ENCODE measurements around the gene CCT2. TPM values are rescaled to one million over a fixed set of nuclear protein-coding genes. Genes with fewer than 3 reads are reported as not detected.
A peak's percentile ranks its signal among the peaks of the same experiment; 100 is the strongest.
"Not testable (repeated sequence)": the region's sequence is repeated elsewhere in the genome, so short reads cannot be mapped to it uniquely, and the experiment has no call there.

Gene CCT2
- total RNA-seq, 1 donor from 2014 or later: 279 TPM

GRCh38 chr12:69601962-69602685, 16.9 kb downstream of the CCT2 start:
- no peak for DNase-seq (ENCODE audit: low read depth)
- no peak overlapping the region for H3K4me3 ChIP-seq (ENCODE audit: low read depth, low read length)
- TF ChIP-seq CTCF (conservative IDR thresholded peaks at IDR 0.05; ENCODE audit: low read depth, low read length): no peak

GRCh38 chr12:69602954-69603353, 17.7 kb downstream of the CCT2 start:
- peak; percentile 20 for TF ChIP-seq CTCF (conservative IDR thresholded peaks at IDR 0.05; ENCODE audit: low read depth, low read length)

GRCh38 chr12:69603556-69603955, 18.3 kb downstream of the CCT2 start:
- not testable (repeated sequence) for H3K4me3 ChIP-seq (ENCODE audit: low read depth, low read length); DNase-seq (ENCODE audit: low read depth)

More at GRCh38 chr12:69602954-69603353, 17.7 kb downstream of the CCT2 start:
- H3K4me3 ChIP-seq (ENCODE audit: low read depth, low read length): no peak overlapping the region
- DNase-seq (ENCODE audit: low read depth): no peak

- DNase-seq (ENCODE audit: low read depth); H3K4me3 ChIP-seq (ENCODE audit: low read depth, low read length): not testable (repeated sequence)
Measured at GRCh38 chr12:69604275-69604674, 19.0 kb downstream of the CCT2 start.

- no peak overlapping the region for H3K4me3 ChIP-seq (ENCODE audit: low read depth, low read length)
- DNase-seq (ENCODE audit: low read depth): no peak
- TF ChIP-seq CTCF (conservative IDR thresholded peaks at IDR 0.05; ENCODE audit: low read depth, low read length): no peak
Measured at GRCh38 chr12:69608114-69608513, 22.9 kb downstream of the CCT2 start.

GRCh38 chr12:69610126-69610525, 24.9 kb downstream of the CCT2 start:
- no peak overlapping the region for H3K4me3 ChIP-seq (ENCODE audit: low read depth, low read length)
- no peak for DNase-seq (ENCODE audit: low read depth)
- no peak for TF ChIP-seq CTCF (conservative IDR thresholded peaks at IDR 0.05; ENCODE audit: low read depth, low read length)

GRCh38 chr12:69610729-69611128, 25.5 kb downstream of the CCT2 start, which contains the start of gene LRRC10:
Gene LRRC10, minus strand, starts transcription at chr12:69610907. Its CDS starts 69 bp downstream, at chr12:69610838.
- no peak for DNase-seq (ENCODE audit: low read depth)
- no peak within 1 kb of the TSS for H3K4me3 ChIP-seq (ENCODE audit: low read depth, low read length)
- TF ChIP-seq CTCF (conservative IDR thresholded peaks at IDR 0.05; ENCODE audit: low read depth, low read length): no peak

- no peak for DNase-seq (ENCODE audit: low read depth)
- H3K4me3 ChIP-seq (ENCODE audit: low read depth, low read length): no peak overlapping the region
- no peak for TF ChIP-seq CTCF (conservative IDR thresholded peaks at IDR 0.05; ENCODE audit: low read depth, low read length)
Measured at GRCh38 chr12:69613351-69613750, 28.1 kb downstream of the CCT2 start.
